ENCODE results near the gene HAUS6.
"Not testable (repeated sequence)": the region's sequence is repeated elsewhere in the genome, so short reads cannot be mapped to it uniquely, and the experiment has no call there.

The HAUS6 gene

GRCh38 chr9:19102631-19103345 is at the start of gene HAUS6:
HAUS6 (minus strand) TSS chr9:19102904; CDS start chr9:19102651, 253 bp downstream.
- peak; percentile 89 for DNase-seq

GRCh38 chr9:19152160-19152498 is 49.4 kb upstream of the HAUS6 start:
- DNase-seq: not testable (repeated sequence)

GRCh38 chr9:19151425-19152159 is 48.9 kb upstream of the HAUS6 start:
- DNase-seq: no peak

DNA sequence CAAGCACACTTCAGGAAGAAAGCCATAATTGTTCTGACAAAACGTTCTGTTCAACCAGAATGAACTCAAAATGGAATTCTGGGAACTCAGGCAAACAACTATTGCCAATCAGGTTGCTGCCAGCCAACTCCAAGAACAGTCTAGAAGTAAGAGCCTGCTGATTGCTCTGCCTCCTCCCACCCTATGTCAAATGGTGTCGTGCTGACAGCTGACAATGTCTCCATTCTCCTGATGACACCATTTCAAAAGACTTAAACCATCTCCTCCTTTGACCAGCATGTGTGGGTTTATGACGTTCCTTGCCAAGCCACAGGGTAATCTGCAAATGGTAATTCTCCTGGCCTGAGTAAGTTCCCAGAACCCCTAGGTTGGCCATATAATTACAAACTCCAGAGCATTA is 46.5 kb upstream of the HAUS6 start:
- DNase-seq: no peak

GRCh38 chr9:19148187-19148586 is 45.5 kb upstream of the HAUS6 start:
- DNase-seq: no peak

GRCh38 chr9:19146441-19147024 is 43.8 kb upstream of the HAUS6 start:
- no peak for DNase-seq

GRCh38 chr9:19145881-19146280 is 43.2 kb upstream of the HAUS6 start:
- DNase-seq: no peak

DNA sequence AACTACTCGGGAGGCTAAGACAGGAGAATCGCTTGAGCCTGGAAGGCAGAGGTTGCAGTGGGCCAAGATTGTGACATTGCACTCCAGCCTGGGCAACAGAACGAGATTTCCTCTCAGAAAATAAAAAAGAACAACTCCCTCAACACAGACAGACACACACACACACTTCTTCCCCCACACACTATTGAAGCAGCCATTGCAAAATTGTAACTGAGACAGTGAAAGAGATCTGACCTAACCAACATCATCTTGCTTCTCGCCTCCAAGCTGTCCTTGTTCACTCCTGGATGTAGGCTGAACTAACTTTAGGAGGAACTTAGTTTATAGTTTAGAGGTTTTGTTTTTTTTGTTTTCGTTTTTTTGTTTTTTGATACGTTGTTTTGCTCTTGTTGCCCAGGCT is 37.6 kb upstream of the HAUS6 start:
- DNase-seq: no peak

DNA sequence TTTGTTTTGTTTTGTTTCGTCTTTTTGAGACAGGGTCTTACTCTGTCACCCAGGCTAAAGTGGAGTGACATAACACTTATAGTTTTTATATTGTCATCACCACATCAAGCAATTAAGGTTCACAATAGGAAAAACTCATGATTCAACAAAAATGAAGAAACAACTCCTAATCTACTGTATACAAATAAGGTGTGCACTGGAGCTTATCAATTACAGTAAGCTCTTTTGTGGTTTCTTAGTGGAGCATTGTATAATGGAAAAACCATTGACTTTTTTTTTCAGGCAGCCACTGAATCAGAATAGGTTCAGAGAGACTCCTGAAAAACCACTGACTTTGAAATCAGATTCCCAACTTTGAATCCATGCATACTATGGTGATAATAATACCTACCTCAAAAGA is 35.4 kb upstream of the HAUS6 start:
- DNase-seq: no peak

GRCh38 chr9:19137282-19137681 is 34.6 kb upstream of the HAUS6 start:
- DNase-seq: no peak

DNA sequence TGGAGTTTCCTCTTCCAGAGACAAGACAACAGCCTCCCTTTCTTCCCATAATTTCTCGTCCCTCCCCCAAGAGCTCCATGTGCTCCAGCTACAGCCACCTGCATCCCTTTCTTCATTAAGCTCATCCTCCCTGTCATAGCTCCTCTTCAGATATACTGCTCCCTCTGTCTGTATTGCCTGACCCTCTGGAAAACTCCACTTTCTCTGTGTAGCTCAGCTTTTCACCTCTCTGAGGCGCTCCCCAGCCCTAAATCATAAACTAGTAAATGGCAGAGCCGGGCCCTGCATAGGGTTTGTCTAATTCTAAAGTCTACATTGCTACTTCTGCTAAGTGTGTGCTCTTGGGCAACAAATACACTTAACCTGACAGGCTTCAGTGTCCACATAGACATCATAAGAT is 33.4 kb upstream of the HAUS6 start:
- DNase-seq: no peak

DNA sequence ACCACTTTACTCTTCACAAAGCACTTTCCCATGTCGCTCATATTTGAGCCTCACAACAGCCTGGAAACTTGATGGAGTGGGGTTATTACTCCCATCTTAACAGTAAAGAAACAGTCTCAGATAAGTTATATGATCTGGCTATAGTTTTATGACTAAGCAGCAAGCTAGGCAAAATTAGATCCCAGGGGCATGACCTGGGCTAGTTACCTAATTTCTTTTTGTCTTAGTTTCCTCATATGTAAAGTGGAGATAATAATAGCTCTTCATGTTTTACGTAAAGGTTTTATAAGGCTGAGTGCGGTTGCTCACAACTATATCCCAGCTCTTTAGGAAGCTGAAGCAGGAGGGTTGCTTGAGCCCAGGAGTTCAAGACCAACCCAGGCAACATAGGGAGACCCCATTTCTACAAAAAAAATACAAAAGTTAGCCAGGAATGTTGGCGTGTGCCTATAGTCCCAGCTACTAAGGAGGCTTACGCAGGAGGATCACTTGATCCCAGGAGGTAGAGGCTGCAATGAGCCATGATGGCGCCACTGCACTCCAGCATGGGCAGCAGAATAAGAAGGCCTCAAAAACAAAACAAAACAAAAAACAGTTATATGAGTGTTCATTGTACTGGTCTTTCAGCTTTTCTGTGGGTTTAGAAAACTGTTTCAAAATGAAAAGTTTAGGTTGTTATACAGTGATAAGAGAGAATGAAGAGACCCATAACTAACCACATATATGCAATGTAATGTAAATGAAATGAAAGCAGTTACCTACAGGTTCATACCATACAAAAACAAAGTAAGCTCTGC is 31.0 kb upstream of the HAUS6 start:
- DNase-seq: no peak

- no peak for DNase-seq
These were observed 27.7 kb upstream of the HAUS6 start for GRCh38 chr9:19130436-19130835.

- DNase-seq: peak; percentile 45
These were observed 25.3 kb upstream of the HAUS6 start for GRCh38 chr9:19127871-19128500.

DNA sequence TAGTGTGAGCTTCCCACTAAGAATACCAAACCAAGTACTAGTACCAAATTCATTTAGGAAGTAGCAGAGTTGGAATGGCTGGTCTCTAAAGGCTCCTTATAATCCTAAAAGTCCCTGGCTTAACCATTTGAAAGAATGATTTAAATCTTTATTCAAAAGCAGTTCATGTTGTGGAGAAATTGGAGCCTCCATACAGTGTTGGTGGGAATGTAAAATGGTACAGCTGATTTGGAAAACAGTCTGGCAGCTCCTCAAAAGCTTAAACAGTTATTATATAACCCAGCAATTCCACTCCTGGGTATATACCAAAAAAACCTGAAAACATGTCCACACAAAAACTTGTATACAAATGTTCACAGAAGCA is 21.7 kb upstream of the HAUS6 start:
- DNase-seq: no peak

GRCh38 chr9:19122490-19123042 is 19.9 kb upstream of the HAUS6 start:
- no peak for DNase-seq

DNA sequence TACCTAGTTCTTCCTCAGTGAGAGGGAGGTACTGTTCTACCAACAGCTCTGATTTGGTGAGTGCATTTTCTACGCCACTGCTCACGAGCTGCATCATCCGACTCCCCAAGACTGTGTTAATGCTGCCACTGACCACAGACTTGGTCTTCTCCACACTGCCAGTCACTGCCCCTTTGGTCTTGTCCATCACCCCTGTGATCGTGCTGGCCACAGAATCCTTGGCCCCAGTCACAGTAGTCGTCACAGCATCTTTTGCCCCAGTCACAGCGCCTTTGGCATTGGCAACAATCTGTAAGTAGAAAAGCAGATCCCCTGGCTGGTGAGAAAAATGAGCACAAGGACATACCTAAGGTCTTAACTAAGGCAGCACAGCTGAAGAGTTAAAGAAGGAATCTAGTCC is 18.2 kb upstream of the HAUS6 start:
- no peak for DNase-seq

GRCh38 chr9:19119801-19120440 is 17.2 kb upstream of the HAUS6 start:
- no peak for DNase-seq

DNA sequence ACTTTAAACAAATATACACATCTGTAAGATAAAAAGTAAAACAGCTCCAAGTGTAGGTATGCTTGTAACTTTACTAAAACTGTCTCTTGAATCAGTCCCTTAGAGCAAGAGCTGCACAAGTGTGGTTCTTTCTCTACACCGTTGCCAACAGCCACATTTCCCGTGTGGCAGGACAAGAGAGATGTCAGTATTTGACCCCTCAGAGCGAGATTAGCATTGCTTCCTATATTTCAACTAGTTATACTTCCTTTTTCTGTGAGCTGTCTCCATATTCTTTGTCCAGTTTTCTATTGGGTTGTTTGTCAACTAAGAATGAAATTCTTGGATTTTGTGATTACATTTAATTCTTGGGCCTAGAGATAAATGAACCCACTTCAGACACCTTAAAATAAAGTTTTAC is 16.5 kb upstream of the HAUS6 start:
- DNase-seq: no peak

- no peak for DNase-seq
These were observed 14.5 kb upstream of the HAUS6 start for GRCh38 chr9:19117039-19117716.

DNA sequence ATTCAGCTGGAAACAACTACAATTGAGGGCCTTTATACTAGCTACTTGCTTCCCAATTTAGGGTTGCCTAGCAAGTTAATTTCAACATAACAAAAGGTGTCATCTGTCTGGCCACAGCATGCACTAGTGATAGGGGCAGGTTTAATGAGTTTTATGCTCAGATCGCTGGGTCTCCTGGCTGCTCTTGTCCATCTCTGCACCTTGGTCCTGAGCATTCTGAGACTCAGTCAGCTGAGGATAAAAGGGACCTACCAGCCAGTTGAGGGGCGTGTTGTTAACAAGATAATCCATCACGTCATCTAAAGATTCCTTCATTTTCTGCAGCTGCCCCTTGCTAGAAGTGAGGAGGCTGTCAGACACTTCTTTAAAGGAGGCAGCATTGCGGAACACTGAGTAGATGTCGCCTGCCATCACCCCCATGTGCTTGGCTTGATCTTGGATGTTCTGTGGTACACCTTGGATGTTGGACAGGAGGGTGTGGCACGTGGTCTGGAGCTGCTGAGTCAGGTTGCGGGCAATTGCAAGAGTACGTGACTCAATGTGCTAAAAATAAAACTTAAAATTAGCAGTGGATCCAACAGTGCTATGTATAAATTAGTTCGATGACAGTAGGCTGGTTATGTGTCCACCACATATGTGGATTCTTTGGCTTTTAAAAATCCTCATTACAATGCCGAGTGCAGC is 13.5 kb upstream of the HAUS6 start:
- no peak for DNase-seq

Data from activated CD4-positive, CD25-positive, alpha-beta regulatory T cell treated with anti-CD3 and anti-CD28 coated beads, Interleukin-2, amount 50 U/mL, for 72 hours (primary cell).